C4-2B (cell line): ENCODE measurements around the gene JOSD2.

ENCODE experiments used
- CTCF ChIP-seq: fragments of 450-650 bp; conservative IDR thresholded peaks from 2 replicates; pipeline ENCODE4 v1.5.1; 2017; ENCODE audit warnings: mild to moderate bottlenecking
- ZFX ChIP-seq: fragments of 450-650 bp; IDR thresholded peaks from 2 replicates; pipeline ENCODE4 v1.6.1; 2017

GRCh38 chr19:50479761-50480251 is 31.2 kb downstream of the JOSD2 start:
- TF ChIP-seq CTCF (no peak), ZFX (no peak)
